Measurements from ENCODE around the gene TMF1. TPM values are rescaled to one million over a fixed set of nuclear protein-coding genes. Genes with fewer than 3 reads are reported as not detected.

Gene TMF1
- total and polyA plus RNA-seq, 2 of the 8 experiments (the other 6 are each of a cell fraction or from before 2014, with no cell fraction given), result 1.4 to 18.3 TPM

GRCh38 chr3:69032142-69032541, 20.0 kb downstream of the TMF1 start:
- DNase-seq (ENCODE audit: low read depth in 1 of 2, low spot score in 2 of 2), result no peak
- H3K23ac ChIP-seq (ENCODE audit: insufficient read length), result no peak overlapping the region
- H3K4ac ChIP-seq (replicated peaks; ENCODE audit: insufficient read length, low read depth, low read length), result no peak overlapping the region
- no peaks in the 10 kb centered on the region for H3K9me3 ChIP-seq (ENCODE audit: insufficient read depth in 2 of 2, low read depth in 1 of 2, low read length in 1 of 2)
- no peaks in the 10 kb centered on the region for H3K4me1 ChIP-seq (replicated peaks in 1 of 4; ENCODE audit: control insufficient read depth in 3 of 4, insufficient read depth in 4 of 4, low read length in 3 of 4)
- no peak overlapping the region for H2BK12ac ChIP-seq (ENCODE audit: low read depth, low read length)
- H3K4me3 ChIP-seq (ENCODE audit: extremely low read depth in 1 of 4, insufficient read depth in 2 of 4, low read depth in 3 of 4, low read length in 4 of 4), result no peak overlapping the region
- H4K5ac ChIP-seq (ENCODE audit: insufficient read length, low read depth, low read length), result no peak overlapping the region
- H3K23me2 ChIP-seq (ENCODE audit: low read depth, low read length), result no peaks in the 10 kb centered on the region
- H4K91ac ChIP-seq (replicated peaks; ENCODE audit: insufficient read length, low read length), result no peak overlapping the region
- ChIA-PET POLR2A (ENCODE audit: partially characterized antibody) (no interaction called here), CTCF (ENCODE audit: partially characterized antibody) (no interaction called here)
- H2AK5ac ChIP-seq (ENCODE audit: low read depth, low read length), result no peak overlapping the region
- no peak for FAIRE-seq
- no peak overlapping the region for H3K14ac ChIP-seq (ENCODE audit: insufficient read length)
- no peak overlapping the region for H2AFZ ChIP-seq (ENCODE audit: low read length)
- no peak overlapping the region for H3K56ac ChIP-seq (replicated peaks; ENCODE audit: insufficient read length, low read depth, low read length)
- no peak overlapping the region for H3K9ac ChIP-seq (replicated peaks in 1 of 4; ENCODE audit: extremely low read depth in 1 of 4, low read depth in 3 of 4, low read length in 3 of 4)
- no peaks in the 10 kb centered on the region for H4K20me1 ChIP-seq (replicated peaks in 1 of 2; ENCODE audit: control insufficient read depth in 1 of 2, insufficient read depth in 2 of 2, low read length in 2 of 2)
- H3K79me2 ChIP-seq (ENCODE audit: control insufficient read depth in 1 of 2, insufficient read depth in 2 of 2, low read length in 2 of 2), result no peaks in the 10 kb centered on the region
- 84% methylated on average over 2 of the region's 2 CpGs; no CpG with 5 or more reads in 1 of the 2 experiments for WGBS, 2 experiments (ENCODE audit: extremely low coverage in 1 of 2, insufficient coverage in 1 of 2, insufficient read length in 1 of 2, insufficient replicate concordance in 2 of 2, low coverage in 1 of 2, low lambda C conversion rate in 2 of 2, missing lambda C conversion rate in 1 of 2)
- H3K27me3 ChIP-seq (replicated peaks in 1 of 4; ENCODE audit: control insufficient read depth in 3 of 4, extremely low read depth in 1 of 4, insufficient read depth in 3 of 4, low read length in 3 of 4), result no peaks in the 10 kb centered on the region
- no peaks in the 10 kb centered on the region for H3K79me1 ChIP-seq (ENCODE audit: low read depth, low read length)
- H4K8ac ChIP-seq (ENCODE audit: extremely low read depth, insufficient read depth, low read length), result no peak overlapping the region
- peaks cover 7 to 44% (median 19%) of the 10 kb centered on the region in 4 experiments; a peak in 7 of 8 replicates for H3K36me3 ChIP-seq (ENCODE audit: control insufficient read depth in 2 of 4, insufficient read depth in 4 of 4, low read length in 3 of 4)
- H3K4me2 ChIP-seq (ENCODE audit: insufficient read depth in 1 of 2, low read depth in 2 of 2, low read length in 2 of 2), result no peak overlapping the region
- no peak overlapping the region for H3K18ac ChIP-seq (ENCODE audit: extremely low read depth, low read length)
- H3K27ac ChIP-seq (ENCODE audit: low read depth, low read length), result no peak overlapping the region
- H2BK15ac ChIP-seq (ENCODE audit: low read length), result no peak overlapping the region
- H2BK120ac ChIP-seq (replicated peaks; ENCODE audit: low read depth, low read length), result no peak overlapping the region
- no peak overlapping the region for H2BK5ac ChIP-seq (ENCODE audit: low read depth, low read length)
- no peak overlapping the region for H2BK20ac ChIP-seq (ENCODE audit: low read length)
- TF ChIP-seq CHD1 (IDR thresholded peaks at IDR 0.05; ENCODE audit: low read depth, low read length) (no peak), CBX5 (IDR thresholded peaks at IDR 0.05; ENCODE audit: low read depth, low read length) (no peak), KDM5A (IDR thresholded peaks at IDR 0.05; ENCODE audit: low read length) (no peak), KDM1A (IDR thresholded peaks at IDR 0.05; ENCODE audit: borderline replicate concordance, low read length) (no peak), SIRT6 (IDR thresholded peaks at IDR 0.05; ENCODE audit: low read length) (no peak)

Measured in H1 (cell line).